NCI-H345 treated with DMSO at 0.1 percent for 48 hours (cell line): ENCODE measurements around the gene TNRC18.
A peak's percentile ranks its signal among the peaks of the same experiment; 100 is the strongest.
"Not testable (repeated sequence)": the region's sequence is repeated elsewhere in the genome, so short reads cannot be mapped to it uniquely, and the experiment has no call there.

ENCODE experiments used
- DNase-seq: peaks from one replicate; lab custom pipeline; 2025; ENCODE audit not compliant: unreplicated experiment; lab: John Stamatoyannopoulos, UW

The TNRC18 gene

DNA sequence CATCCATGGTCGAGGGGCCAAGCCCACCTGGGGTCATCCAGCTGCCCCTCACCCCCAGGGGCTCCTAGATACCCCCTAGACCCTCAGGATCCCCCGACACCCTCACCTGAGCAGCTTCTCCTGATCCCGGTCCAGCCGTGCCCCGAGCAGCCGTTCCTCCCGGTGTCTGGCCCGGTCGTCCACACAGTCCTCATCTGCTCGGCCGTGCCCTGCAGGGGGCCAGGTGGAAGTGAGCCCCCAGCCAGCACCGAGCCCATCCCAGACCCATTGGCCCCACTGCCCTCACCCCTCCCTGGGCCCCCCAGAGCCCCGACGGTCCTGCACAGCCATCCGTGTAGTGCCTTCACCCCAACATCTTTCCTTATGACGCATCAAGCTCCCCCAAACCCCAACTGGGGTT lies 45.8 kb downstream of the TNRC18 start:
- DNase-seq = no peak

DNA sequence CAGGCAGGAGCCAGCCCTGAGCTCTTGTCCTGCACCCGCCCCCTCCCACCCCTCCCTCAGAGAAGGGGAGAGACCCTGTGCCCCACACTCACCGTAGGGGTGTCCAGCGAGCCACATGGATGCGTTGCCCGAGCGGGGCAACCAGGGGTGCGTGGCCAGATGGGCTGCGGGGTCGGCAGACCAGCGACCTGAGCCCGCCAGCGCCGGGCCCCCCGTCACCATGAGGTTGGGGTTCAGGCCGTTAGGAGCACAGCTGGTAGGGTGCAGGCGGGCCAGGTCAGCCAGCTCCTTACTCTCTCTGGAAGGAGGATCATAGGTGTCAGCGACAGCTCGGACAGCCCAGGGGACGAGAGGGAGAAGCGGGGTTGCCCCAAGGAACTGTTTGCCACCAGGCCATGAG lies 46.4 kb downstream of the TNRC18 start:
- no peak for DNase-seq

DNA sequence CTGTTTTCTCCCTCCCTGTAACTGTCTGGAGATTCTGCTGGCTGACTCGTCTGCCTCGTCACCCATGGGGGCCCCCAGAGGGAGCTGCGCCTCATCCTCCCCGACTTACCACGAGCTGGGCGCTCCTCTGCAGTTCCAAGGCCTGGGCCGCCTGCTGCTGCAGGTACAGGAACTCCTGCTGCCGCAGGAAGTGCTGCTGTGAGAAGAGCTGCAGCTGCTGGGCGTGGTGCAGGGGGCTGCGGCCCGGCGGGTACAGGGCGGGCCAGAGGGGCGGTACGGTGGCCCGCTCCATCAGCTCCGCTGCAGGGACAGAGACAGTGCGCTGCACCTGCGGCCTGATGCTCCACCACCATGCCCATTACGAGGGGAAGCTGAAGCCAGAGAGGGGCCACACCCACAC lies 47.7 kb downstream of the TNRC18 start:
- DNase-seq = no peak

DNA sequence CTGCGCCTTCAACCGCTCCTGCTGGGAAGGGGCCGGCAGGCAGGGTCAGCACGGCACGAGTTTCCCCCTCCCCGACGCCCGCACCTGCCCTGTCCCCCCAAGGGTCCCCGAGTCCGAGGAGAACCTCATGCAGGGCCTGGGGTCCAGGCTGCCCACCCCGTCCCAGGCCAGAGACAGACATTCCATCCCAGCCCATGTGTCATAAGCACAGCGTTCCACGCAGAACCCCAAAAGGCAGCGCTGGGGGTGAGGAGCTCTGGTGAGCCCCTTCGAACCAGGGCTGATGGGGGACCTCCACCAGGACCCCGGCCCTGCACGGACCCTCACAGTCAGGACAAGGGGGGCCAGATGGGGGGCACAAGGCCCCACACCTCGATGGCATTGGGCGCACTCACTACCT lies 49.2 kb downstream of the TNRC18 start:
- no peak for DNase-seq

DNA sequence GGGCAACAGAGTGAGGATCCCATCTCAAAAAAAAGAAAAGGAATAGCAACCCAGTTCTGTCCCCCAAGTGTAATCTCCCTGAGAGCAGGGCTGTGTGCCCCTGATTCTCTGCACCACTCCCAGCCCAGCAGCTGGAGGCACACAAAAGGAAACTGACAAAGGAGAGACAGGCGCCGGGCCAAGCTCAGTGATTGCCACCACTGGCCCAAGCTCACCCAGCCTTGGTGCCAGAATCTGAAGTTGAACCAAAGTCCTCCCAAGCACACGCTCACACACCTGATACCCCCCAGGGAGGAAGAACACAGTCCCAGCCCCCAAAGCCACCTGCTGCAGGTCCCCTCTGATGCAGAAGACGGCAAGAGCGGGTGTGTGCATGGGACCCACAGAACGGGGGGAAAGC lies 50.3 kb downstream of the TNRC18 start:
- DNase-seq = no peak

DNA sequence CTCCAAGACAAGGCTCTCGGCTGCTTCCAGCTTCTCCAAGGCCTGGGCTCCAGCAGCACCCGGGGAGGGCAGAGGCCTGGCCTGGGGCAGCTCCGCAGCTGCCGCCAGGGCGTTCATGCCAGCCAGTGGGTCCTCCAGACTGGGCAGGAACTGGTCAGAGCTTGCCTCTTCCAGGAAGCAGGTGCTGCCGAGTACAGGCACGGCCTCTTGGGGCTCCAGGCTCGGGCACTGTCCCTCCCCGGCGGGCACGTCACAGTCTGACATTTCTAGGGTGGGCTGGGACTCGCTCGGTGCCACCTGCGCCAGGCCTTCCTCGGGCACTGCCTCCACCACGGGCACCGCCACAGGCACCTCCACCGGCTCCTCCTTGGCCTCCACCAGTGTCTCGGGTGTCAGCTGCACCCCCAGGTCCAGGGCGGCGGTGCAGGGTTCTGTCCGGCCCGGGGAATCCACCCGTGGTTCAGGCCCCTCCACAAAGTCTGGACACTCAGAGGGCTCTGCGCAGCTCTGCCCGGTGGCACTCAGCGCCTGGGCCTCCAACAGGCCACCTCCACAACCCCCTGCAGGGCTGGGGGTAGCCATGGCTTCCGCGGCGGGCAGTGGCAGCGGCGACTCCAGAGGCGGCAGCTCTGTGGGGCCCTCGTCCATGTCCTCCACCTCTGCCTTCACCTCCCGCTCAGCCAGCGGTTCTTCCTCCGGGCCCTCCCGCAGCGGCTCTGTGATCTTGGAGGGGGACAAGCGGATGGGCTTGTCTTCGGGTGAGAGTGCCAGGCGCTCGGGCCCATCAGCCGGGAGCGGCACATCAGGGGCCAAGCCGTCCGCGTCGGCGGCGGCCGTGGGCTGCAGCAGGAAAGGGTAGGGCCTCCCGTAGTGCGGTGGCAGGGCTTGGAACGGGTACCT lies 52.9 kb downstream of the TNRC18 start:
- DNase-seq = no peak

DNA sequence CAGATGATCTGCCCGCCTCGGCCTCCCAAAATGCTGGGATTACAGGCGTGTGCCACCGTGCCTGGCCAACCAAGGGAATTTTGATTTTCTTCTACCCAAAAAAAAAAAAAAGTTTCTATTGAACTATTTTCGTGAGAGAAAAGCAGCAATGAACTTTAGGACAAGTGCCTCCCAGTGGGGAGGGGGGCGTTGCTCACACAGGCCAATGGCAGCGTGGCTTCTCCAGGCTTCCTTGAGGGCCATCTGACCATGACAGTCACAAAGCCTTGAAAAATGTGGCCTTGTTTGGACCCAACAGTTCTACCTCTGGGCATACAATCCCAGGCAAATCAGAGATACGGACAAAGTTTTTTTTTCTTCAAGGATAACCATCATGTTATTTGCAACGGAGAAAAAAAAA lies 56.0 kb downstream of the TNRC18 start:
- no peak for DNase-seq

DNA sequence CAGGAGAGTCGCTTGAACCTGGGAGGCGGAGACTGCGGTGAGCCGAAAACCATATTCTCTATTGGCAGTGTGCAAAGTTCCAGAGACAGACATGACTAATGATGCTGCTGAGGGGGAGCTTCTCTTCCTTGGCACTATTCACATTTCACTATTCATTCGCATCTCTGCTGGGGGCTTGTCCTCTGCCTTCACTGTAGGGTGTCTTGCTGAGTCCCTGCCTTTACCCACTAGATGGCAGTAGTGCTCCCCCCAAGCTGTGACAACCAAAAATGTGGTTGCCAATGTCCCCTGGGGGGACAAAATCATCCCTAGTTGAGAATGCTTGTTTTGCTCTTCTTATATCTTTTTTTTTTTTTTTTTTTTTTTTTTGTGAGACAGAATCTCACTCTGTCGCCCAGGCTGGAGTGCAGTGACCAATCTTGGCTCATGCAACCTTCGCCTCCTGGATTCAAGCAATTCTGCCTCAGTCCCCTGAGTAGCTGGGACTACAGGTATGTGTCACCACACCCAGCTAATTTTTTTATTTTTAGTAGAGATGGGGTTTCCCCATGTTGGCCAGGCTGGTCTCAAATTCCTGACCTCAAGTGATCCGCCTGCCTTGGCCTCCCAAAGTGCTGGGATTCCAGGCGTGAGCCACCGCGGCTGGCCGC lies 57.5 kb downstream of the TNRC18 start:
- DNase-seq = peak; percentile 48

DNA sequence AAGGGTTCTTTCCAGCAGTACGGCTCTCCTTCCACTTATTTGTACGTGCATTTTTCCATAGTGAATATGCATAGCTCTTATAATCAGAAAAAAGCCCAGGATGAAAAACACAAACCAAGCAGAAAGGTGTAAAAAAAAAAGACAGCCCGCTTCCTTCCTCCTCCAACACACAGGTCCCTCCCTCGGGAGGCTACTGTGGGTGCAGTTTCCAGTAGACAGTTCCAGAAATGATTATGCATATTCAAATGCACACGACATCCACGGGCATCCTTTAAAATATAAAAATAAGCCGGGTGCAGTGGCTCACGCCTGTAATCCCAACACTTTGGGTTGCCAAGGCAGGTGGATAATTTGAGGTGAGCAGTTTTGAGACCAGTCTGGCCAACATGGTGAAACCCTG lies 59.9 kb downstream of the TNRC18 start:
- no peak for DNase-seq

DNA sequence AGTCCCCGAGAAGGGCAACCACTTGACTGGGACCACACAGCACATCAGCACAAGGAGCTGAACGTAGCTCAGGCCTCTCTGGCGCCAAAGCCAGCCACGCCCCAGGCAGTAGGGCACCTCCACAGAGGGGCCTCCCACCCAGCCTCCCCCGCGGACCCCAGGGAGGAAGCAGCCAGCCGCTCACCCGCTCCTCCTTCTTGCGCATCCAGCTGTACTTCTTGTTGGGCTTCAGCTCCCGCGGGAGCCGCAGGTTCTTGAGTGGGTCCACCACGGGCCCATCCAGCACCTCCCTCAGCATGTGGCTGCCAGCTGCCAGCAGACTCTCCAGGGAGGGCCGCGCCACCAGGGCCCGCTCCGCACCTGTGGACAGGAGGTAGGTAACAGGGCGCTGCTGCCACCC lies 61.2 kb downstream of the TNRC18 start:
- no peak for DNase-seq

DNA sequence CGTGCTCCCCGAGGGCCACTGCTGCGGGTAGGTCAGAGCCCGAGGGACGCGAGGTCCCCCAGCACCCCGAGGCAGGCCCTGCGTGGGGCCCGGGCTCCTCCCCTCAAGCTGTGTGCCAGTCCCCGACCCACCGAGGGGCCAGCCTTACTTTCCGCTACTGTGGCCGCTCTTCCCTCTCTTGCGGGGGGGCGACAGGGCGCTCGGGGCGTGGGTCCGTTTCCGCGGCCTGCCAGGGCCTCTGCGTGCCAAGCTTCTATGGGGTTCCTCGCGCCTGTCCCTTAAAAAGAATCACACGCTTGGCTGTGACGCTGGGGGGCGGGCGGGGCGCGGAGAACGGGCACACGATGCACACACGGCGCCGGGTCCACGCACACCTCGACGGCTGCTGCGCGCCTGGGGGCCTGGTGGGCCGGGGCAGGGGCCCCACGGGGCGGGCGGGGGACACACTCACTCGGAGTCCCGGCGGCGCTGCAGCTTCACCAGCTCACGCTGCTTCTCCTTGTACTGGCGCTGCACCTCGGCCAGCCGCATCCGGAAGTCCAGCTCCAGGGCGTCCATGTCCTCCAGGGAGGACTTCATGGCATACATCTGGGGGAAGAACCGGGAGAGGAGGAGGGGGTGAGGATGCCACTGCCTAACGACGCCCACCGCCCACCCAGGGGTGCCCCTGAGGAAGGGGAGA lies 62.0 kb downstream of the TNRC18 start:
- DNase-seq = no peak

DNA sequence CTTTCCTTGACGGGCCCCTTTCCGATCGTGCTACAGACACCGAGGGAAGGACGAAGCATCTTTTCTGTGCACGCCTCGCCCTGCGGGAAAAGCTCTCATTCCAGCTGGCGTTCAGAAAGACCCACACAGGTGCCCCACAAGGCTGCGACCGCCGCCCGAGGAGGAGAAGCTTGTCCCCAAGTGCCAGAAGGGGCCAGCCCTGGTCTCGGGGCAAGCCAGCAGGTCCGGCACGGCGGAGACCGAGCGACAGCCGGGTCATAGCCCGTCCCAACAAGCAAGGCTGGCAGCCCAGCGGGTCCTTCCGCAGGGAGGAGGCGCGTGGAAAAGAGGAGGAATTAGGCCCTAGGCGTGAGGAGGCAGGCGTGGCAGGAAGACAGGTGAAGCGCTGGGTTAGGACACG lies 62.7 kb downstream of the TNRC18 start:
- DNase-seq = no peak

DNA sequence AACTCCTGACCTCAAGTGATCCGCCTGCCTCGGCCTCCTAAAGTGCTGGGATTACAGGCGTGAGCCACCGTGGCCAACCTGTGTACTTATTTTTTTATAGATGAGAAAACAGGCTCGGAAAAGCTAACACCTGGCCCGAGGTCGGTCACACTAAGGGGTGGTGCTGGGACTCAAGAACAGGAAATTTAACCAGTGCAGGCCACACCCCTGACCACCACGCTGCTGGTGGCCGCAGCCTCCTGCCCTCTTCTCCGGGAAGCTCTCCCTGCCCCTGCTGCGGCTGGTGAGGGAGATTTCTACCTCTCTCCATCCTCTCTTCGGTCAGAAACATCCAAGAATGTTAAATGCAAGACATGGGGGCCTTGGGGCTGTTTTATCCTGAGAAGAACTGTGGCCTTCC lies 63.2 kb downstream of the TNRC18 start:
- no peak for DNase-seq

DNA sequence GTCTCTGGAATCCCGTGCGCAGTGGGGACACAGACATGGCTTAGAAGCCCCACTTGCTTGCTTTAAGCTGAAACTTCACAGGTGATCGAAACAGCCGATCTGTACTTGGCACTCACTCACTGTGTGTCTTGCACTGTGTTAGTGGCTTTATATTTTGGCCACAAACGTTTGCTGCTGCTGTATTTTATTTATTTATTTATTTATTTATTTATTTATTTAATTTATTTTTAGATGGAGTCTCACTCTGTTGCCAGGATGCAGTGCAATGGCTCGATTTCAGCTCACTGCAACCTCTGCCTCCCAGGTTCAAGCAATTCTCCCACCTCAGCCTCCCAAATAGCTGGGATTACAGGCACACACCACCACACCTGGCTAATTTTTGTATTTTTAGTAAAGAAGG lies 63.6 kb downstream of the TNRC18 start:
- not testable (repeated sequence) for DNase-seq

DNA sequence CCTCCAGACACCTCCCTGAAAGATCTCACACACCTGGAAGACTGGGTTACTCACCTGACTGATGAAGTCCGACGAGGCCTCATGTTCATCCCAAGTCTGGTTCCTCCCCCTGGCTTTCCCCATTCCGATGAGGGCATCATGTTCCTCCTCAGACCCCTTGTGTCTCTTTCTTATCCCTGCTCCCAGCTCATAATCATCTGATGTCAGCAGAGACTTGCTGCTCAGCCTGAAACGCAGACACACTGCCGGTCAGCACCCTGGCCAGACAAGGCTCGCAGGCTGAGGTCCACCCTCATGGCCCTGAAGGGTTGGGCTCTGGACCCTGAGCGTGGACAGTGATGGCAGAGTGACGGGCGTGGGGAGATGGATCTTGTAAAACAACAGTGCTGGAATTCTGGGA lies 64.3 kb downstream of the TNRC18 start:
- DNase-seq = no peak

DNA sequence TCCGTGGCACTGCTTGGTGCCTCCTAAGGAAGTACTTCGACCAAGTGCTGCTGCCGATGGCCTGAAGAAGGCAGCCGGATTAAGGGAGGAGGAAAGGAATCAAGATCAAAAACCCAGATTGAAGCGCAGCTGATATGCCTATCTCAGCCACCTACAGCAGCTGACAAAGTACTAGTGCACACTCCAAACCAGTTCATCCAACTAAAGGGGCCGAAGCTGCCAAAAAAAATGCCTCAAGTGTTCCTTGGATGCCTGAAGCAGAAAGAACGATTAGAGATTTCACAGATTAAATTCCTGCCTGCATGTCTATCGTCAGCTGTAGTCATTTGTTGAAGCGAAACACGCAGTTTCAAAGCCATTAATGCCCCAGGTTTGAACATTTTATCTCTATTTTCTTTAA lies 65.7 kb downstream of the TNRC18 start:
- DNase-seq = no peak

DNA sequence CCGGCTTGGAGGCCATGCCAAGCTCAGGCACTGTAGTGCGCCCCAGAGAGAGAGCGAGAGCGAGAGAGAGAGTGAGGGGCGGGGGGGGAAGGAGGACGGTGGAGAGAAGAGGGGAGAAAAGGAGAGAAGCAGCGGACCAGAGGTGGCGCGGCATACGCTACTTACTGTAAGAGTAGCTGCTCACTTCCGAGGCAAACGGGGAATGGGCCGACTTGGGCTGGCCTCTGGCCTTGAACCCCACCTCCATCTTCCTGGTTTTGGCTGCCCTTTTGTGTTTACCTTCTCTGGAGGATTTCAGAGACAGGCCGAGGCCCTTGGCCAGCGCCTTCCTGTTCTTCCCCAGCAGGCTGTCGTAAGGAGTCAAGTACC lies 66.9 kb downstream of the TNRC18 start:
- DNase-seq = no peak

DNA sequence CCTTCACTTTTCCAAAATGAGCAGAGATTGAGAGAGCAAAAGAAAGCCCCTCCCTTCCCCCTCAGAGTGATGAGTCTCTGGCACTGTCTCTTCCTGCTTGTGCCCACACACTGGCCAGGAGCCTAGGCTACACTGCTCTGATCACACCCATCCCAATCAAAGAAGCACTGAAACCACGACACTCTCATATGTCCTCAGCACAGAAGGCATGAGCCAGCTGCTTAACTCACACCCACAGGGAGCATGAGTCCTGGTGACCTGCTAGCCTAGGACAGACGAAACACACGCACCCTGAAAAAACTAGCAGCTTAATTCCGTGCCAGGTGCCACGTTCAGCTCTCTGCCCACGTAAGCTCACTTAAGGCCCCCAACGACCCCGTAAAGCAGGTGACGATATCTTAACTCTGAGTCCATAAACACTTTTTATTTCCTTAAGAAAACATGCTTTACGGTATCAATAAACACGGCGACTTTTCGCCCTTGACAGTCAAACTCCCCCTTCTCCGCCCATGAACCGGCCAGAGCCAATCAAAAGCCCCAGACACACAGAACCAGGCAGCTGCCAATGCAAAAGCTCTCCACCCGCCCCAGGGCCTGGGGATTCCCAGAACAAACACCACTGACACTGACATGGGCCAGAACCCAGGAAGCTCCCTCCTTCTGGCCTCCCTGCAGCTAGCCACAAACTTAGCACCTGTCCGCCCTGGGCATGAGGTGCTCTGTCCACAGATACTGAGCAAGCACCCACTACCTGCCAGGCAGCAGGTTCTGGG lies 69.0 kb downstream of the TNRC18 start:
- no peak for DNase-seq

DNA sequence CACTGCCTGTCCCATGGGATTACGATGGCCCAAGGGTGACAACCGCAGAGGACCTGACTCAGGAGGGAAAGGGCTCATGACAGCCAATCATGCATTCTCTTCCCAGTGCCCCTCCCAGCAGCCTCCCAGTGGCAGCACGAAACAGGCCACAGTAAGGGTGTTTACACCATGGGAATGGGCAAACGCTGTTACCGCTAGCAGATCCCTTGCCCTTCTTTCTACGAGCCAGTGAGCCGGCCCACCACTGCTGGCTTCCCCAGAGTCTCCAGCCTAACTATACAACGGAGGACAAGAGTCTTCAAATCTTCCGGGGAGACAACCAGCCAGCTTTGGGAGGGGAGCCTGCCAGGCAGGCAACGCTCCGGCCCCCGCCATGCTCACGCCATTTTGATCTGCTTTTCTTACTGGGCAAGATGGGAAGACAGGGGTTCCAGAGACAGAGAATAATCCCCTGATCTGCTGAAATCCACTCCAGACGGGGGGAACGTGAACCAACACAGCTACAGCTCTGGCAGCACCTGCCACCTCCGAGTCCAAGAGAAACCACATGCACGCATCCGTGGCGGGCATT lies 71.1 kb downstream of the TNRC18 start:
- DNase-seq = no peak

DNA sequence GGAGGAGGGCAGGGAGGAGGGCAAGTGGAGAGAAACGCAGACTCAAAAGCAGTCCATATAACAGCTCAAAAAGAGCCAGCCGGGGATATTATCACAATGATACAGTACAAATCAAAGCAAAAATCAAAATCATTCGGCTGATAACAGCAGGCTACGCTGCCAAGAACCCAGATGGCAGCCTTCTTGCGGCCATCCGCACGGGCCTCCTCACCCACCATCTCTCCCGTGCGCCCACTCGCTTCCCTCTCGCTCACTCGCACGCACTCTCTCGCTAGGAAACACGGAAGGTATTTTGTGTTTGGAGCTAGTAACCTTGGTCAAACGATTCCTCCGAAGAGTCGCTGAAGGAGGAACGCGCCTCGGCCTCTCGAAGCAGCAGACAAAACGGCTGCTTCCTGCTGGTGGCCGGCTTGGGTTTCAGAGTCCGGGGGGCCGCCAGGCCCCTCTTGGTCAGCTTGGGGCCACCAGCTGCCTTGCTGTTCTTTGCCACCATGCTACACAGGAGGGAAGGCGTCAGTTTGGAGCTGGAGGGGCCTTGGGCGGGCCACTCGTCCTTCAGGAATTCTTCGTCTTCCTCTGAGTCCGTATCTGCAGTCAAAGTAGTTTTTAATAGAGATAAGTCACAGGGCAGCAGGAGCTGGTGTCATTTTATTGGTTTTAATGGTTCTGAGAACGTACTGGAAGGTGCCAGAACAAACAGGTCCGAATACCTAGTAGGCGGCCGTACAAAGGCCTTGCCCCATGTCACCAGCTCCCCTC lies 71.9 kb downstream of the TNRC18 start:
- DNase-seq = no peak
